Natural killer cell (primary cell): ENCODE results near the gene GRID2. TPM values are rescaled to one million over a fixed set of nuclear protein-coding genes. Genes with fewer than 3 reads are reported as not detected.

Experiments used
- ATAC-seq, 3 donors: fragments of 150-1000 bp in 2 of 3; fragments of 200-7000 bp in 1 of 3; cut with Tn5 transposase; 1 replicate in 1 of 3; 2 replicates in 2 of 3; pipeline ENCODE4 v1.10.0; 2021; ENCODE audit warnings: mild to moderate bottlenecking in 2 of 3, moderate library complexity in 2 of 3
- DNase-seq, 2 donors: peaks; one replicate each; pipeline versions ENCODE4 v3.0.0 to v3.0.0-alpha.2; 2013 to 2021; ENCODE audit warnings: mixed read lengths in 1 of 2
- H3K27ac ChIP-seq: one replicate; pipeline ENCODE4 v1.5.1; 2013; ENCODE audit warnings: mild to moderate bottlenecking, low read length
- H3K27me3 ChIP-seq: one replicate; pipeline ENCODE4 v1.6.1; 2013; ENCODE audit warnings: low read length; ENCODE audit not compliant: control insufficient read depth, insufficient read depth
- H3K36me3 ChIP-seq: one replicate; pipeline ENCODE4 v1.6.1; 2013; ENCODE audit warnings: low read length; ENCODE audit not compliant: control insufficient read depth, insufficient read depth
- H3K4me1 ChIP-seq: one replicate; pipeline ENCODE4 v1.6.1; 2013; ENCODE audit warnings: low read length; ENCODE audit not compliant: control insufficient read depth, insufficient read depth
- H3K4me3 ChIP-seq: one replicate; pipeline ENCODE4 v1.5.1; 2013; ENCODE audit warnings: low read length
- H3K9me3 ChIP-seq: one replicate; pipeline ENCODE4 v1.6.1; 2013; ENCODE audit warnings: low read length; ENCODE audit not compliant: control insufficient read depth, insufficient read depth
- H3K27ac Mint-ChIP-seq, 2 donors: one replicate each; pipeline ENCODE4 v1.8.0; 2022; ENCODE audit warnings: mild to moderate bottlenecking in 2 of 2, mixed read lengths in 2 of 2, moderate library complexity in 1 of 2
- H3K27me3 Mint-ChIP-seq, 2 donors: one replicate each; pipeline ENCODE4 v1.8.0; 2022; ENCODE audit warnings: low read depth in 2 of 2, mixed read lengths in 2 of 2
- H3K36me3 Mint-ChIP-seq: one replicate; pipeline ENCODE4 v1.8.0; 2022; ENCODE audit warnings: mixed read lengths
- H3K4me1 Mint-ChIP-seq, 2 donors: one replicate each; pipeline ENCODE4 v1.8.0; 2022; ENCODE audit warnings: mixed read lengths in 2 of 2
- H3K4me3 Mint-ChIP-seq: one replicate; pipeline ENCODE4 v1.8.0; 2022; ENCODE audit warnings: mild to moderate bottlenecking, moderate library complexity, mixed read lengths
- H3K9me3 Mint-ChIP-seq, 2 donors: one replicate each; pipeline ENCODE4 v1.8.0; 2022; ENCODE audit warnings: mixed read lengths in 2 of 2
- CTCF ChIP-seq: fragments of 200-600 bp; IDR thresholded peaks from one replicate; pipeline ENCODE4 v1.8.0; 2022; ENCODE audit warnings: antibody characterized with exemption
- WGBS: methylation state at CpG from one replicate; pipeline ENCODE4 v1.1.7; 2013; ENCODE audit warnings: missing lambda C conversion rate; ENCODE audit not compliant: insufficient coverage; 5-methylcytosine and 5-hydroxymethylcytosine counted together
- intact Hi-C: fragments of 100-400 bp; cut with micrococcal nuclease; formaldehyde crosslinking; loops from one replicate; pipeline ENCODE4 v1.14.2; 2022
- total RNA-seq, 4 donors: library from RNA; stranded (reverse); fragments of 120-200 nt in 1 of 4; gene quantifications; one replicate each; pipeline versions ENCODE4 v1.2.3 to v1.2.4, GENCODE V29; 2013 to 2022

GRID2 gene
- total RNA-seq, 3 donors from 2014 or later (not counting 1 experiment from before 2014, with no cell fraction given), result not detected

- Histone ChIP-seq H3K27ac (no peak overlapping the region), H3K4me3 (no peak overlapping the region), H3K9me3 (no peaks in the 10 kb centered on the region), H3K27me3 (no peaks in the 10 kb centered on the region), H3K36me3 (no peaks in the 10 kb centered on the region), H3K4me1 (no peaks in the 10 kb centered on the region)
- no peak for TF ChIP-seq CTCF
- no peaks in the 10 kb centered on the region for H3K4me1 Mint-ChIP-seq
- H3K9me3 Mint-ChIP-seq, result peaks cover 17 to 22% of the 10 kb centered on the region in 2 donors
- no peaks in the 10 kb centered on the region for H3K27me3 Mint-ChIP-seq
- no peak overlapping the region for H3K27ac Mint-ChIP-seq
- DNase-seq (no peak), ATAC-seq (no peak)
- no peaks in the 10 kb centered on the region for H3K36me3 Mint-ChIP-seq
- no peak overlapping the region for H3K4me3 Mint-ChIP-seq
- intact Hi-C loops, result no loop called here
Measured at GRCh38 chr4:93573285-93573684, 1269.5 kb downstream of the GRID2 start.

- no peak for TF ChIP-seq CTCF
- Mint-ChIP-seq H3K9me3 (peaks cover 19 to 26% of the 10 kb centered on the region in 2 donors), H3K36me3 (no peaks in the 10 kb centered on the region), H3K27me3 (no peaks in the 10 kb centered on the region), H3K27ac (no peak overlapping the region), H3K4me1 (no peaks in the 10 kb centered on the region), H3K4me3 (no peak overlapping the region)
- 85% methylated on average over 4 of the region's 4 CpGs for WGBS
- H3K27me3 ChIP-seq, result no peaks in the 10 kb centered on the region
- no peaks in the 10 kb centered on the region for H3K4me1 ChIP-seq
- no peaks in the 10 kb centered on the region for H3K9me3 ChIP-seq
- H3K36me3 ChIP-seq, result no peaks in the 10 kb centered on the region
- ATAC-seq, result no peak
- intact Hi-C loops, result no loop called here
- H3K27ac ChIP-seq, result no peak overlapping the region
- no peak for DNase-seq
- no peak overlapping the region for H3K4me3 ChIP-seq
Measured at GRCh38 chr4:93578942-93579341, 1275.2 kb downstream of the GRID2 start.

GRCh38 chr4:93605163-93605562 lies 1301.4 kb downstream of the GRID2 start:
- Mint-ChIP-seq H3K27ac (no peak overlapping the region), H3K4me3 (no peak overlapping the region), H3K4me1 (no peaks in the 10 kb centered on the region), H3K36me3 (peaks cover 8% of the 10 kb centered on the region), H3K27me3 (no peaks in the 10 kb centered on the region), H3K9me3 (peaks cover 12 to 21% of the 10 kb centered on the region in 2 donors)
- intact Hi-C loops, result no loop called here
- no peaks in the 10 kb centered on the region for H3K9me3 ChIP-seq
- WGBS, result no CpG with 5 or more reads among the region's 1 CpG
- DNase-seq (no peak), ATAC-seq (no peak)
- H3K27me3 ChIP-seq, result no peaks in the 10 kb centered on the region
- TF ChIP-seq CTCF, result no peak
- H3K36me3 ChIP-seq, result no peaks in the 10 kb centered on the region
- H3K27ac ChIP-seq, result no peak overlapping the region
- no peaks in the 10 kb centered on the region for H3K4me1 ChIP-seq
- no peak overlapping the region for H3K4me3 ChIP-seq

- H3K36me3 ChIP-seq, result no peaks in the 10 kb centered on the region
- DNase-seq (no peak), ATAC-seq (no peak)
- WGBS, result 84% methylated on average over 4 of the region's 4 CpGs
- intact Hi-C loops, result no loop called here
- peaks cover 4% of the 10 kb centered on the region for H3K9me3 ChIP-seq
- Mint-ChIP-seq H3K4me3 (no peak overlapping the region), H3K9me3 (peaks cover 4 to 13% of the 10 kb centered on the region in 2 donors), H3K27ac (no peak overlapping the region), H3K27me3 (no peaks in the 10 kb centered on the region), H3K36me3 (peaks cover 7% of the 10 kb centered on the region), H3K4me1 (no peaks in the 10 kb centered on the region)
- H3K4me1 ChIP-seq, result no peaks in the 10 kb centered on the region
- H3K4me3 ChIP-seq, result no peak overlapping the region
- no peak overlapping the region for H3K27ac ChIP-seq
- TF ChIP-seq CTCF, result no peak
- H3K27me3 ChIP-seq, result no peaks in the 10 kb centered on the region
Measured at GRCh38 chr4:93617606-93618005, 1313.8 kb downstream of the GRID2 start.
